Karpas-422 (cell line): ENCODE data around the gene PRSS1. TPM values are rescaled to one million over a fixed set of nuclear protein-coding genes. Genes with fewer than 3 reads are reported as not detected.
"Not testable (repeated sequence)": the region's sequence is repeated elsewhere in the genome, so short reads cannot be mapped to it uniquely, and the experiment has no call there.

Experiments used
- DNase-seq: peaks from one replicate; pipeline ENCODE4 v3.0.0-alpha.2; 2015
- H2AFZ ChIP-seq: fragments of 200-600 bp; sonication (generic); 2 replicates; pipeline ENCODE4 v1.6.1; 2014; ENCODE audit warnings: antibody characterized with exemption, low read length, mixed read lengths
- H3K27ac ChIP-seq: fragments of 200-600 bp; sonication (generic); 2 replicates; pipeline ENCODE4 v1.5.1; 2014; ENCODE audit warnings: mild to moderate bottlenecking, low read length, moderate library complexity
- H3K27me3 ChIP-seq: fragments of 200-600 bp; sonication (generic); 2 replicates; pipeline ENCODE4 v1.6.1; 2014; ENCODE audit warnings: low read length, mixed read lengths
- H3K36me3 ChIP-seq: fragments of 200-600 bp; sonication (generic); 2 replicates; pipeline ENCODE4 v1.6.1; 2014; ENCODE audit warnings: low read length, mixed read lengths; ENCODE audit not compliant: insufficient read depth
- H3K4me1 ChIP-seq: fragments of 200-600 bp; sonication (generic); 2 replicates; pipeline ENCODE4 v1.6.1; 2014; ENCODE audit warnings: mild to moderate bottlenecking, low read length, mixed read lengths
- H3K4me2 ChIP-seq: fragments of 200-600 bp; sonication (generic); 2 replicates; pipeline ENCODE4 v1.6.1; 2014; ENCODE audit warnings: low read length, low read depth, mild to moderate bottlenecking; ENCODE audit not compliant: poor library complexity, severe bottlenecking
- H3K4me3 ChIP-seq: fragments of 200-600 bp; sonication (generic); 2 replicates; pipeline ENCODE4 v1.5.1; 2014; ENCODE audit warnings: mild to moderate bottlenecking, antibody characterized with exemption, low read length, mixed read lengths
- H3K79me2 ChIP-seq: fragments of 200-600 bp; sonication (generic); 2 replicates; pipeline ENCODE4 v1.6.1; 2014; ENCODE audit warnings: mild to moderate bottlenecking, low read length, mixed read lengths
- H3K9ac ChIP-seq: fragments of 200-600 bp; sonication (generic); 2 replicates; pipeline ENCODE4 v1.6.0; 2014; ENCODE audit warnings: low read length
- H3K9me2 ChIP-seq: fragments of 200-600 bp; sonication (generic), shearing (Covaris generic); replicated peaks from 2 replicates; pipeline ENCODE4 v1.6.0; 2014; ENCODE audit warnings: mild to moderate bottlenecking, low read length, moderate library complexity; ENCODE audit not compliant: insufficient read depth
- H3K9me3 ChIP-seq: fragments of 300-700, 200-600 bp; sonication (generic); 2 replicates; pipeline ENCODE4 v1.6.1; 2014; ENCODE audit warnings: low read length, mixed read lengths
- H4K20me1 ChIP-seq: fragments of 200-600 bp; sonication (generic); 2 replicates; pipeline ENCODE4 v1.6.1; 2014; ENCODE audit warnings: mild to moderate bottlenecking, antibody characterized with exemption, low read length, low read depth; ENCODE audit not compliant: insufficient read depth
- total RNA-seq: library from RNA; depleted of rRNA; stranded (reverse); fragments of >200 nt; shearing (Covaris generic); gene quantifications from 2 replicates; pipeline ENCODE4 v1.2.3, GENCODE V29; 2014; ENCODE audit warnings: low replicate concordance

Gene PRSS1
- total RNA-seq, 1 experiment from 2014 or later, result not detected

DNA sequence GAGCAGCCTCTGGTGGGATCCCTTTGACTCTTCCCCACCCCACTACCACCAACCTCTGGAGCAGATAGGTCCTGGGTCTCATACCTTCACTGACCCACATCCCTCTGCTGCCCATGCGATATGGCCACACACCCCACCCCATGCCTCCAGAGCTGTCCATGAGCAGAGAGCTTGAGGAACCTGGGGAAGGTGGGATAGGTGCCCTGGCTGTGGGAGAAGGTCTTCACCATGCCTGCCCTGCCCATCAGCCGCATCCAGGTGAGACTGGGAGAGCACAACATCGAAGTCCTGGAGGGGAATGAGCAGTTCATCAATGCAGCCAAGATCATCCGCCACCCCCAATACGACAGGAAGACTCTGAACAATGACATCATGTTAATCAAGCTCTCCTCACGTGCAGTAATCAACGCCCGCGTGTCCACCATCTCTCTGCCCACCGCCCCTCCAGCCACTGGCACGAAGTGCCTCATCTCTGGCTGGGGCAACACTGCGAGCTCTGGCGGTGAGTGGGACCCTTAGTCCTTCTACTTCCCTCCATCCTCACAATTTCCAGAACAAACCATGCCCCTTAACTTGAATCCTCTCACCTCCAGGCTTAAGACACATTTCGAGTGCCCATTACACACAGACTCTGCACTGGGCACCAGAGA, 2.4 kb downstream of the PRSS1 start:
- H3K36me3 ChIP-seq, DNase-seq, H3K27me3 ChIP-seq, H3K9ac ChIP-seq, H4K20me1 ChIP-seq, H3K9me2 ChIP-seq, H2AFZ ChIP-seq, H3K79me2 ChIP-seq, H3K4me2 ChIP-seq, H3K4me3 ChIP-seq, H3K4me1 ChIP-seq, H3K9me3 ChIP-seq, H3K27ac ChIP-seq: not testable (repeated sequence)

DNA sequence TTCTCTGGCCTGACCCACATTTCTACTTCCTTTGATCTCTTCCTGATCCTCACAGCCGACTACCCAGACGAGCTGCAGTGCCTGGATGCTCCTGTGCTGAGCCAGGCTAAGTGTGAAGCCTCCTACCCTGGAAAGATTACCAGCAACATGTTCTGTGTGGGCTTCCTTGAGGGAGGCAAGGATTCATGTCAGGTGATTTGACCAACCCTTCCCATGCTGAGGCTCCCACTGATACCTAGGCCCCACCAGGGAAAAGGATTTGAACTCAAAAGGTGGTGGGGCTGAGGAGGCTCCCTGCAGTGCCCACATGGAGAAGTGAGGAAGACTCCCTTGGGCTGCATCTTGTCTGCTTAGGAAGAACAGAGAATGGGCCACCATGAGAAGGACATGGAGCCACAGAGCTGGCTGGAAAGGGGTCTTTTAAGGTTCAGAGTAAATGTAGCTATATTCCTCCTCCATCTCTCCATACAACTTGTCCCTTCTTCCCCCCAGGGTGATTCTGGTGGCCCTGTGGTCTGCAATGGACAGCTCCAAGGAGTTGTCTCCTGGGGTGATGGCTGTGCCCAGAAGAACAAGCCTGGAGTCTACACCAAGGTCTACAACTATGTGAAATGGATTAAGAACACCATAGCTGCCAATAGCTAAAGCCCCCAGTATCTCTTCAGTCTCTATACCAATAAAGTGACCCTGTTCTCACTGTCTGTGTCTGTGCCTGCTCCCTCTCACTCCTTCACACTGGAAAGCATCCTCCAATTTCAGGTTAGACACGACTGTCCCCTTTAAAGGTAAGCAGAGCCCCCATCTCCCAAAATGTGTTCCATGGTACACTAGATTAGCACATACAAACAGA, 3.3 kb downstream of the PRSS1 start:
- Histone ChIP-seq H3K36me3 (no peaks in the 10 kb centered on the region), H4K20me1 (no peaks in the 10 kb centered on the region), H3K9me2 (no peaks in the 10 kb centered on the region), H3K9ac (no peak overlapping the region), H3K4me3 (no peak overlapping the region), H3K4me2 (no peak overlapping the region), H3K9me3 (no peaks in the 10 kb centered on the region), H3K4me1 (no peaks in the 10 kb centered on the region), H3K79me2 (no peaks in the 10 kb centered on the region), H3K27ac (no peak overlapping the region), H2AFZ (no peak overlapping the region), H3K27me3 (no peaks in the 10 kb centered on the region)
- no peak for DNase-seq

DNA sequence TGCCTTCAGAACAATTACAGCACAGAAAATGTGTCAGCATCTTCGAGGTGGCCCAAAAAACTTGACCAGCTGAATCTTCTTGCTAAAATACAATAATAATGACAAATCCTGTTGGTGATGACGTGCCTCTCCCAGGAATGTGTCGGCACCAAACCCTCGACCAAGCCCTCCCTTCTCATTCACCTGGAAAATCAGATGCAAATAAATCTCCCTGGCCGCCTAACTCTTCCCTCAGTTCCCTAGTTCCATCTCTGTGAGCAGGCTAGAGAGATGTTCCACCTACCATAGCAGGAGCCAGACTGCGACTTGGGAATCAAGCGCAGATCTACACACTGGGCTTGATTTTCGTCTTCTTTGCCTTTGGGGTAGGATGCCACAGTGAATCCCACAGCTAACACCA, 4.1 kb downstream of the PRSS1 start:
- Histone ChIP-seq H3K9me2 (no peaks in the 10 kb centered on the region), H2AFZ (no peak overlapping the region), H3K4me3 (no peak overlapping the region), H3K4me1 (no peaks in the 10 kb centered on the region), H3K27ac (no peak overlapping the region), H3K9ac (no peak overlapping the region), H3K4me2 (no peak overlapping the region), H3K9me3 (no peaks in the 10 kb centered on the region), H4K20me1 (no peaks in the 10 kb centered on the region), H3K36me3 (no peaks in the 10 kb centered on the region), H3K27me3 (no peaks in the 10 kb centered on the region), H3K79me2 (no peaks in the 10 kb centered on the region)
- no peak for DNase-seq

DNA sequence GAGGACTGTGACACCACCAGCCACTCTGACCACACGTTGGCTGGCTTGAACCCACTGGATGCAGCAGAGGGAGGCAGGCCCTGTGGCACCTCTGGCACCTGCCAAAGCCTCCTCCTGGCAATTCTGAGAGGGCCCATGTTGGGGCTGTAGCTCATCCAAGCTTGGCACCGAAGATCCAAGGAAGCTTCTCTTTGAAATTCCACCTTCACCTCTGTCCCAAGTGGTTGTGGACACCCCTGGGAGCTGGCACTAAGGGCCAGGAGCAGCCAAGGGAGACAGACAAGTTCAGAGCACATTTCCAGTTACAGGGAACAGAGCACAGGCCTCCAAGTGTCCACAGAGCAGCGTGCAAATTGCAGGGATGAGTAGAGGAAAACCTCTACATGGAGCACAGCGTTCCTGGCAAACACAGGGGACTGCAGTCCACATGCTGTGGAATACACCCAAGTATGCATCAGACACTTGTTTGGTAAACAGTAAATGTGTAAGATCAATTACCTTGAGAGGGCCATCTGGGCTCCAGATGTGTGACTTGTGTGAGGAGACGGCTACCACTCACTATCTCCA, 4.7 kb downstream of the PRSS1 start:
- not testable (repeated sequence) for DNase-seq, H3K36me3 ChIP-seq, H3K9me2 ChIP-seq, H2AFZ ChIP-seq, H3K4me1 ChIP-seq, H3K27ac ChIP-seq, H3K4me2 ChIP-seq, H3K4me3 ChIP-seq, H3K79me2 ChIP-seq, H3K9ac ChIP-seq, H3K27me3 ChIP-seq, H4K20me1 ChIP-seq, H3K9me3 ChIP-seq

DNA sequence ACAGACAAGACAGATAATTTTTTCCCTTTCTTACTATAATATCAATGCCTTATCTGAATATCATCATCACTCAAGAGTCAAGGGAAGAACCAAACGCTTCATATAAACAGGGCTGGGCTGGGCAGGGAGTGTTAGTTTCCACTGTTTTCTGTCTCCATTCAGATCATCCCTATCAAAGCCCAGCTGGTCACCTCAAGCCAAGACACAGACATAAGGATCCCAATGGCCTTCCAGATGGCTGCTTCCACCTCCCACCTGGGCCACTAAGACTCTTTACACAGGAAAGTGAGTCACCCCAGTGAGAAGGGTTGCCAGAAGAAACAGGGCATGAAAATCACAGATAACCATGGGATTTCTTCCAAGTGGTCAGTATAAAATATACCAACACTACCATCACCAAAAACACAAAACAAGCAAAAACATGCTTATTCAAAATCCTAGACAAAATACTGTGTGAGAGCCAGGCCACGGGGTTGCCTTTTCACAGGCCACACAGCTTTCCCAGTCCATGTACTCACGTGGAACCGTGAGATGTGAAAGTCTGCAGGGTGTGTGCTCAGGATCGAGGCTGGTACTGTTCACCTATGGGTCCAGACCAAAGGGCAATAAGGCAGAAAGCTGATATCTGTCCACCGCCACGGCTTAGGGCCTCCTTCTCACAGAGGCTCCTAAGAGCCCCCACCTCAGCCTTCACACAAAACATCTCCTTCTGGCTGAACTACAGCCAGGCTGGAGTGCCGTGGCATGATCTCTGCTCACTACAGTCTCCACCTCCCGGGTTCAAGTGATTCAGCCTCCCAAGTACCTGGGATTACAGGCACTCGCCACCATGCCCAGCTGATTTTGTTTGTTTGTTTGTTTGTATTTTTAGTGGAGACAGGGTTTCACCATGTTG, 5.7 kb downstream of the PRSS1 start:
- Histone ChIP-seq H3K36me3 (no peaks in the 10 kb centered on the region), H3K79me2 (no peaks in the 10 kb centered on the region), H3K27ac (no peak overlapping the region), H3K4me1 (no peaks in the 10 kb centered on the region), H3K9ac (no peak overlapping the region), H3K4me2 (no peak overlapping the region), H3K9me2 (no peaks in the 10 kb centered on the region), H3K27me3 (no peaks in the 10 kb centered on the region), H3K4me3 (no peak overlapping the region), H2AFZ (no peak overlapping the region), H4K20me1 (no peaks in the 10 kb centered on the region), H3K9me3 (no peaks in the 10 kb centered on the region)
- DNase-seq, result no peak

DNA sequence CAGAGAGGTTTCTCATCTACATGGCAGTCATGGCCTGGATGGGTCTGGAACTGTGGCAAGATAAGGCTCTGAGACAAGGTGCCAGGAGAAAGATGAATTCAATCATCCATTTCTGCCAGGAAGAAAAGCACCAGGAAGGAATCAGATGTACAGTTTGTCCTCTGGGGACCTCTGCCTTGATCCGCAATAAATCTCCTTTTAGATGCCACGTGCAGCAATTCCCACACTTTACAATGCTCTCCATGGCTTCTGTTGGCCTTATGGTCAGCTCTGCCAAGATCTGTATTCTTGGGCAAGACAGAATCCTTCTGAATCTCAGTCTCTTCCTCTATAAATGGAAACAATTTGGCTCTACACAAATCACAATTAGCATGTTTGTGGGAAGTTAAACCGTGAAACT, 9.0 kb downstream of the PRSS1 start:
- H3K27ac ChIP-seq, H4K20me1 ChIP-seq, H3K9ac ChIP-seq, H2AFZ ChIP-seq, H3K9me2 ChIP-seq, DNase-seq, H3K79me2 ChIP-seq, H3K4me3 ChIP-seq, H3K36me3 ChIP-seq, H3K4me1 ChIP-seq, H3K4me2 ChIP-seq, H3K9me3 ChIP-seq, H3K27me3 ChIP-seq: not testable (repeated sequence)

DNA sequence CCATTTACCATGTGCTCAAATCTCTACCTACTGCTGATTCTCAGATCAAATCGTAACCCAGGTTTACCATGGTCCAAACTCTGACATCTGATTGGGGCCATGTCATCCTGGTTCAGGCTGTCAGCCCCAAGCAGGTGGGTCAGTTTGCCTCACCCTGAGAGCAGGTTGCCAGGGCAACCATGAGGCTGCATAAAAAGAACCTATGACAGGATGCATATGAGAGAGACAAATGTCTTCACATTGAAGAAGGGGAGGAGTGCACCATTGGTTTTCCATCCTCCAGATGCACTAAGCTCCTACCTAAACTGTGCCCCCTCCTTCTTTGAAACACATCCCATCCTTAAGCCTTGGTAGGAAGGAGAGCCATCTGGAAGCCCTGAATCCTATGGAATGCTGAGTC, 10.2 kb downstream of the PRSS1 start:
- Histone ChIP-seq H3K4me1 (no peaks in the 10 kb centered on the region), H3K36me3 (no peaks in the 10 kb centered on the region), H3K4me3 (no peak overlapping the region), H4K20me1 (no peaks in the 10 kb centered on the region), H3K4me2 (no peak overlapping the region), H3K9ac (no peak overlapping the region), H3K9me2 (no peaks in the 10 kb centered on the region), H3K27me3 (no peaks in the 10 kb centered on the region), H3K27ac (no peak overlapping the region), H3K9me3 (no peaks in the 10 kb centered on the region), H3K79me2 (no peaks in the 10 kb centered on the region), H2AFZ (no peak overlapping the region)
- no peak for DNase-seq
